Gastroesophageal sphincter (tissue), 4 donors: ENCODE measurements around the gene HNRNPR. TPM values are rescaled to one million over a fixed set of nuclear protein-coding genes. Genes with fewer than 3 reads are reported as not detected.

Experiments used
- ATAC-seq: fragments of 150-250 bp; one replicate; pipeline ENCODE4 v1.9.1; 2016; ENCODE audit warnings: mild to moderate bottlenecking, moderate library complexity
- H3K27ac ChIP-seq, 4 donors: fragments of 200-600 bp; sonication (generic) in 3 of 4; 1 replicate in 3 of 4; 2 replicates in 1 of 4; pipeline ENCODE4 v1.5.1; 2016 to 2019
- H3K27me3 ChIP-seq: fragments of 200-600 bp; sonication (generic); one replicate; pipeline ENCODE4 v1.5.1; 2019
- H3K36me3 ChIP-seq, 2 donors: fragments of 200-600 bp; sonication (generic); one replicate each; pipeline ENCODE4 v1.5.1; 2019; ENCODE audit warnings: control low read depth in 1 of 2
- H3K4me1 ChIP-seq, 3 donors: fragments of 200-600 bp; sonication (generic); 1 replicate in 2 of 3; 2 replicates in 1 of 3; pipeline ENCODE4 v1.5.1; 2016 to 2019; ENCODE audit warnings: control low read depth in 2 of 3
- H3K4me3 ChIP-seq, 2 donors: fragments of 200-600 bp; sonication (generic); one replicate each; pipeline ENCODE4 v1.5.1; 2019; ENCODE audit warnings: mild to moderate bottlenecking in 1 of 2, moderate library complexity in 1 of 2
- H3K9me3 ChIP-seq, 3 donors: fragments of 200-600 bp; sonication (generic); one replicate each; pipeline ENCODE4 v1.5.1; 2017 to 2019; ENCODE audit warnings: control low read depth in 2 of 3
- EP300 ChIP-seq: sonication (generic); formaldehyde crosslinking; IDR thresholded peaks from one replicate; pipeline ENCODE4 v1.6.1; 2017; ENCODE audit warnings: antibody characterized with exemption, mild to moderate bottlenecking
- POLR2A ChIP-seq, 2 donors: fragments of 450-650 bp; IDR thresholded peaks; one replicate each; pipeline ENCODE4 v1.6.1; 2017; ENCODE audit warnings: antibody characterized with exemption in 2 of 2, mild to moderate bottlenecking in 2 of 2, moderate library complexity in 1 of 2
- POLR2AphosphoS5 ChIP-seq: sonication (generic); formaldehyde crosslinking; IDR thresholded peaks from one replicate; pipeline ENCODE4 v1.6.1; 2017; ENCODE audit warnings: antibody characterized with exemption
- WGBS, 2 donors: methylation state at CpG; one replicate each; pipeline ENCODE4 v1.1.5; 2018; ENCODE audit warnings: low coverage in 1 of 2; 5-methylcytosine and 5-hydroxymethylcytosine counted together
- total RNA-seq, 4 donors: library from RNA; depleted of rRNA; stranded (reverse); fragments of >200 nt; gene quantifications; one replicate each; pipeline ENCODE4 v1.1.0, GENCODE V29; 2016
- TF ChIP-seq, protein P1 (sequence below), 4 experiments: fragments of 200-600 bp in 2 of 4; fragments of 450-650 bp in 2 of 4; sonication (generic) in 1 of 4; IDR thresholded peaks; one replicate each; pipeline ENCODE4 v1.5.1; 2017 to 2019; ENCODE audit warnings: antibody characterized with exemption in 4 of 4, mild to moderate bottlenecking in 2 of 4, moderate library complexity in 2 of 4

Gene HNRNPR
- 10 to 100 TPM; 67.5 to 91.1 (median 73.6) TPM for total RNA-seq

DNA sequence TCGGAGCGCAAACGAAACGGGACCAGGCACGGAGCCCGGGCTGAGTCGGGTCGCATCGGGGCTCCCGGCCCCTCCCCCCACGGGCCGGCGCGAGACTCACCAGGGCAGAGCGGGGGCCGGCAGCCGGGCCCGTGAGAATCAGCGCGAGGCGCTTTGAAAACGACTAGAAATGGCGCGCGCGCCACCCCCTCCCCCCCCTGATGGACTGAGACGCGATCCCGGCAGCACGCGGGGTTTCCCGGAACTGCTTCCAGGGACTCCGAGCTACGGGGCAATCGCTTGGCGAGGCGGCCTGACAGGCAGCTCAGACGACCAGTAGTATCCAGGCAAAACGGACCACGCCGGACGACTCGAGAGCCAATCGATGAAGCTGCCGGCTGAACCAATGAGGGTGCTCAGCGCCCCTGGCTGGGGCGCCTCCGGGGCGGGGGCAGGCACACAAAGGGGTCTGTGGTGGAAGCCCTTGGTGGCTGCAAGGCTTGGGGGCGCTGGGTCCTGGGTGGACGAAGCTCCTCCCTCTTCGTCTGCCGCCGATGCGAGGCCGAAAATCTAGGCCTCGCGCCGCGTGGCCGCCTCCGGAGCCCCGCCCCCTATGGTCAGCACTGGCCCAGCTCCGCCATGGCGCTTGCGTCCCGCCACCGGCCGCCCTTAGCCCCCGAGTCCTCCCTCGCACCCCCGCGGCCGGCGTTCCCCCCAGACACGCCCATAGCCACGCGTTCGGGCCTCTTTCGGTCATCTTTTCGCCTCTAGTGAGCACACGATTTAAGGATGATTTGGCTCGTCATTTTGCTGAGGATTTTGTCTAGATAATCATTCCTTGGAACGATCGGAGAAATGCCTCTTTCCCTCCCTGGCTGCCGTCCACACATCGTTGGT, at the start of gene HNRNPR:
Gene HNRNPR (minus strand): TSS at position 174 of the 876 bp plus-strand sequence. CDS start 3,276 bp downstream, outside the sequence.
- 0 to 1% methylated on average over 7 to 34 of the region's 87 CpGs for WGBS, 2 donors
- Histone ChIP-seq H3K27me3 (no peaks in the 10 kb centered on the region), H3K9me3 (no peaks in the 10 kb centered on the region), H3K27ac (peak within 1 kb of the TSS; percentile 89 to 99 (median 98)), H3K4me3 (peak within 1 kb of the TSS; percentile 64 to 93), H3K4me1 (peaks cover 5 to 46% (median 24%) of the 10 kb centered on the region in 3 donors), H3K36me3 (no peaks in the 10 kb centered on the region)
- no peak for TF ChIP-seq EP300
- TF ChIP-seq POLR2A (IDR thresholded peaks at IDR 0.05): peak; percentile 67 to 69
- peak; percentile 65 for TF ChIP-seq POLR2AphosphoS5
- TF ChIP-seq, protein P1, sequence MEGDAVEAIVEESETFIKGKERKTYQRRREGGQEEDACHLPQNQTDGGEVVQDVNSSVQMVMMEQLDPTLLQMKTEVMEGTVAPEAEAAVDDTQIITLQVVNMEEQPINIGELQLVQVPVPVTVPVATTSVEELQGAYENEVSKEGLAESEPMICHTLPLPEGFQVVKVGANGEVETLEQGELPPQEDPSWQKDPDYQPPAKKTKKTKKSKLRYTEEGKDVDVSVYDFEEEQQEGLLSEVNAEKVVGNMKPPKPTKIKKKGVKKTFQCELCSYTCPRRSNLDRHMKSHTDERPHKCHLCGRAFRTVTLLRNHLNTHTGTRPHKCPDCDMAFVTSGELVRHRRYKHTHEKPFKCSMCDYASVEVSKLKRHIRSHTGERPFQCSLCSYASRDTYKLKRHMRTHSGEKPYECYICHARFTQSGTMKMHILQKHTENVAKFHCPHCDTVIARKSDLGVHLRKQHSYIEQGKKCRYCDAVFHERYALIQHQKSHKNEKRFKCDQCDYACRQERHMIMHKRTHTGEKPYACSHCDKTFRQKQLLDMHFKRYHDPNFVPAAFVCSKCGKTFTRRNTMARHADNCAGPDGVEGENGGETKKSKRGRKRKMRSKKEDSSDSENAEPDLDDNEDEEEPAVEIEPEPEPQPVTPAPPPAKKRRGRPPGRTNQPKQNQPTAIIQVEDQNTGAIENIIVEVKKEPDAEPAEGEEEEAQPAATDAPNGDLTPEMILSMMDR (IDR thresholded peaks at IDR 0.05): peak in 3 of 4 experiments; percentile 26 to 40 (median 32)
- ATAC-seq: peak; percentile 98

DNA sequence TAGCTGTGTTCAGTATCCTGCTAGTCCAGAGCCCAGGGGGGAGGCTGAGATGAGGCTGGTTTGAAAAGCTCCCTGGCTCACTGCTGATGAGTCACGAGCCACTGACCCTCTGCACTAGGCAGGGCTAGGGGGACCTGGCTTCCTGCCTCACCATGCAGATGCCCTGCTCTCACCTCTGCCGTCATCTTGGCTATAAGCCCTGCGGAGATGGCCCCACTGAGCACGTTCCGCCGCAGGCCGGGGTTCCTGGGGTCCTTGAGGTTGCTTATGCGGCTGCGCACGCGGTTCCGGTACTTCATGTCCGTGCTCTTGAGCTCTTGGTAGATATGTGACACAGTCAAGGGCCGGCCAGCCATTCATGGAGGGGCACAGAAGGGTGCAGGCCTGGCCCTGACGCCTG, 49.6 kb upstream of the HNRNPR start:
- ATAC-seq: peak; percentile 61
- Histone ChIP-seq H3K36me3 (peaks cover 0 to 57% of the 10 kb centered on the region in 2 donors), H3K27ac (peak overlapping the region in 3 of 4 donors; percentile 78 to 81 (median 79)), H3K4me3 (no peak overlapping the region), H3K4me1 (peaks cover 0 to 28% (median 14%) of the 10 kb centered on the region in 3 donors), H3K9me3 (no peaks in the 10 kb centered on the region), H3K27me3 (no peaks in the 10 kb centered on the region)
- TF ChIP-seq POLR2A (IDR thresholded peaks at IDR 0.05) (no peak), POLR2AphosphoS5 (no peak), EP300 (no peak)
- TF ChIP-seq, protein P1 (IDR thresholded peaks at IDR 0.05): no peak
- WGBS, 2 donors: 40% methylated on average over 1 of the region's 15 CpGs; no CpG with 5 or more reads in 1 of the 2 donors

DNA sequence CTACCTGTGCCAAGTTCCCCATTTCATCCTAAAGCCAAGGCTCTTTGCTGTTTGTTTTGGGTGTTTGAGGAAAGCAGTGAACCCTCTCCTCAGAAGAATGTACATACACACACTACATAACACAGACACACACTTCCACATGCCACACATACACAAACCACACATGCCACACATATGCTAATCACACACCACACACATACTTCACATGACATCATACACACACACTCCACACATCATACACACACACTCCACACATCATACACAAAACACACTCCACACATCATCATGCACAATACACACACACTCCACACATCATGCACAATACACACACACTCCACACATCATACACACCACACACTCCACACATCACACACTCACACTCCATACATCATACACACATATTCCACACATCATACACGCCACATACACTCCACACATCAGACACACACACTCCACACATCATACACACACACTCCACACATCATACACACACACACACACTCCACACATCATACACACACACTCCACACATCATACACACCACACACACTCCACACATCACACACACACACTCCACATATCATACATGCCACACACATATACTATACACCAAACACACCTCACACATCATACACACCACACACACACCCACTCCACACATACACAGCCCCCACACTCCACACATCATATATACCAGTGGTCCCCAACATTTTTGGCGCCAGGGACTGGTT, 48.2 kb upstream of the HNRNPR start:
- TF ChIP-seq, protein P1 (IDR thresholded peaks at IDR 0.05): no peak
- TF ChIP-seq POLR2AphosphoS5: no peak
- TF ChIP-seq EP300: no peak
- TF ChIP-seq POLR2A (IDR thresholded peaks at IDR 0.05): no peak
- H3K4me3 ChIP-seq: no peak overlapping the region
- no peaks in the 10 kb centered on the region for H3K27me3 ChIP-seq
- no peak for ATAC-seq
- 66 to 74% methylated on average over 2 of the region's 2 CpGs for WGBS, 2 donors
- H3K9me3 ChIP-seq: no peaks in the 10 kb centered on the region
- peaks cover 0 to 53% of the 10 kb centered on the region in 2 donors for H3K36me3 ChIP-seq
- peaks cover 0 to 28% (median 14%) of the 10 kb centered on the region in 3 donors for H3K4me1 ChIP-seq
- H3K27ac ChIP-seq: no peak overlapping the region

DNA sequence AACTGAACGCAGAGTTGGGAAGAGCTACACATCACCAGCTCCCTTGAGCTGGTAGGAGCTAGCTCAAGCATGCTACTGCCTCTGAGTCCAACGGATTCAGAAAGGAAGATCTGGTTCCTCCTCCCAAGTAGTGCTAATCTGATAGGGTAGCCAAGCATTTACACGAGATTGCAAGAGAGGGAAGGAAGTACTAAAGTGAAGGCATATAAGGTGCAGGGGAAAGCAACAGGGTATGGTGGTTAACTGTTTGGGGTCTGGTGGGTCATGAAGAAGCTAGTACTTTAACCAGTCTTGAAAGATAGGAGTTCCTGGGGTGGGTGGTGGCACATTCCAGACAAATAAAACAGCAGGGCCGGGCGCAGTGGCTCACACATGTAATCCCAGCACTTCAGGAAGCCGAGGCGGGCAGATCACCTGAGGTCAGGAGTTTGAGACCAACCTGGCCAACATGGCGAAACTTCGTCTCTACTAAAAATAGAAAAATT, 45.8 kb upstream of the HNRNPR start:
- no peak for TF ChIP-seq POLR2A (IDR thresholded peaks at IDR 0.05)
- TF ChIP-seq POLR2AphosphoS5: no peak
- TF ChIP-seq, protein P1 (IDR thresholded peaks at IDR 0.05): no peak
- TF ChIP-seq EP300: no peak
- no peak for ATAC-seq
- Histone ChIP-seq H3K27me3 (no peaks in the 10 kb centered on the region), H3K36me3 (peaks cover 0 to 53% of the 10 kb centered on the region in 2 donors), H3K4me3 (no peak overlapping the region), H3K9me3 (no peaks in the 10 kb centered on the region), H3K4me1 (peaks cover 0 to 19% (median 6%) of the 10 kb centered on the region in 3 donors), H3K27ac (no peak overlapping the region)
- WGBS, 2 donors: 74% methylated on average over 9 of the region's 9 CpGs; no CpG with 5 or more reads in 1 of the 2 donors
